Kidney glomerular epithelial cell (primary cell): ENCODE results near the gene NFIX.
"Not testable (repeated sequence)": the region's sequence is repeated elsewhere in the genome, so short reads cannot be mapped to it uniquely, and the experiment has no call there.

ENCODE experiments used
- DNase-seq: peaks from one replicate; lab custom pipeline; 2025; lab: John Stamatoyannopoulos, UW

The NFIX gene

GRCh38 chr19:12959481-12959880 is 35.8 kb upstream of the NFIX start:
- no peak for DNase-seq

GRCh38 chr19:12965017-12965811 is 30.1 kb upstream of the NFIX start:
- DNase-seq: peak; percentile 49

GRCh38 chr19:12965812-12966135 is 29.5 kb upstream of the NFIX start:
- DNase-seq: no peak

- DNase-seq: no peak
Measured at GRCh38 chr19:12967907-12968306, 27.4 kb upstream of the NFIX start.

- DNase-seq: no peak
Measured at GRCh38 chr19:12969292-12969988, 25.8 kb upstream of the NFIX start, which contains the start of gene DAND5. TSS of gene DAND5 (plus strand) at chr19:12969576. CDS start at chr19:12969661, 85 bp downstream.

GRCh38 chr19:12970070-12970820 is 25.0 kb upstream of the NFIX start:
- DNase-seq: no peak

GRCh38 chr19:12973236-12973635 is 22.0 kb upstream of the NFIX start:
- DNase-seq: no peak

- no peak for DNase-seq
Measured at GRCh38 chr19:12974301-12975220, 20.7 kb upstream of the NFIX start.

- DNase-seq: no peak
Measured at GRCh38 chr19:12975221-12975741, 20.0 kb upstream of the NFIX start.

GRCh38 chr19:12976109-12976508 is 19.2 kb upstream of the NFIX start:
- not testable (repeated sequence) for DNase-seq

- DNase-seq: no peak
Measured at GRCh38 chr19:12979974-12980373, 15.3 kb upstream of the NFIX start.

- DNase-seq: no peak
Measured at GRCh38 chr19:12982648-12983047, 12.6 kb upstream of the NFIX start.

GRCh38 chr19:12983091-12983490 is 12.2 kb upstream of the NFIX start:
- no peak for DNase-seq

GRCh38 chr19:12983542-12984142 is 11.6 kb upstream of the NFIX start:
- peak; percentile 50 for DNase-seq

GRCh38 chr19:12984143-12984627 is 11.1 kb upstream of the NFIX start:
- DNase-seq: no peak

GRCh38 chr19:12984683-12985048 is 10.6 kb upstream of the NFIX start:
- DNase-seq: no peak

GRCh38 chr19:12985049-12985776 is 10.1 kb upstream of the NFIX start:
- no peak for DNase-seq

GRCh38 chr19:12986726-12987125 is 8.5 kb upstream of the NFIX start:
- DNase-seq: no peak

- DNase-seq: no peak
Measured at GRCh38 chr19:12987190-12987589, 8.1 kb upstream of the NFIX start.

- no peak for DNase-seq
Measured at GRCh38 chr19:12987781-12988180, 7.5 kb upstream of the NFIX start.
